Hepatocyte (in vitro differentiated cells): ENCODE results near the gene CADPS2. TPM values are rescaled to one million over a fixed set of nuclear protein-coding genes. Genes with fewer than 3 reads are reported as not detected.
"Not testable (repeated sequence)": the region's sequence is repeated elsewhere in the genome, so short reads cannot be mapped to it uniquely, and the experiment has no call there.

ENCODE experiments used
- DNase-seq: peaks from one replicate; pipeline ENCODE4 v3.0.0-alpha.2; 2016; ENCODE audit warnings: low spot score
- H2AFZ ChIP-seq: fragments of 200-600 bp; sonication (generic); 2 replicates; pipeline ENCODE4 v1.6.0; 2016; ENCODE audit warnings: antibody characterized with exemption, mild to moderate bottlenecking
- H3K27ac ChIP-seq: fragments of 200-600 bp; sonication (generic); 2 replicates; pipeline ENCODE4 v1.5.1; 2016; ENCODE audit warnings: mild to moderate bottlenecking
- H3K27me3 ChIP-seq: fragments of 200-600 bp; sonication (generic); 2 replicates; pipeline ENCODE4 v1.6.1; 2016
- H3K36me3 ChIP-seq: fragments of 200-600 bp; sonication (generic); replicated peaks from 2 replicates; pipeline ENCODE4 v1.5.1; 2016; ENCODE audit warnings: low read depth; ENCODE audit not compliant: insufficient read depth
- H3K4me1 ChIP-seq: fragments of 200-600 bp; sonication (generic); 2 replicates; pipeline ENCODE4 v1.5.1; 2016; ENCODE audit warnings: mild to moderate bottlenecking, moderate library complexity; ENCODE audit not compliant: insufficient read depth
- H3K4me2 ChIP-seq: fragments of 200-600 bp; sonication (generic); 2 replicates; pipeline ENCODE4 v1.6.0; 2016
- H3K4me3 ChIP-seq: fragments of 200-600 bp; sonication (generic); 2 replicates; pipeline ENCODE4 v1.5.1; 2016; ENCODE audit warnings: mild to moderate bottlenecking
- H3K79me2 ChIP-seq: fragments of 200-600 bp; sonication (generic); 2 replicates; pipeline ENCODE4 v1.6.0; 2017; ENCODE audit warnings: mild to moderate bottlenecking
- H3K9me2 ChIP-seq: fragments of 200-600 bp; sonication (generic); replicated peaks from 2 replicates; pipeline ENCODE4 v1.6.0; 2017; ENCODE audit warnings: mild to moderate bottlenecking; ENCODE audit not compliant: insufficient read depth
- H3K9me3 ChIP-seq: fragments of 200-600 bp; sonication (generic); 2 replicates; pipeline ENCODE4 v1.5.1; 2016; ENCODE audit warnings: low read depth, mild to moderate bottlenecking
- H4K20me1 ChIP-seq: fragments of 200-600 bp; sonication (generic); 2 replicates; pipeline ENCODE4 v1.6.0; 2016; ENCODE audit warnings: mild to moderate bottlenecking; ENCODE audit not compliant: insufficient read depth, poor library complexity, severe bottlenecking
- EZH2 ChIP-seq: fragments of 200-600 bp; sonication (generic); IDR thresholded peaks from 2 replicates; pipeline ENCODE4 v1.6.1; 2016; ENCODE audit warnings: antibody characterized with exemption, mild to moderate bottlenecking, borderline replicate concordance
- EZH2phosphoT487 ChIP-seq: fragments of 200-600 bp; sonication (generic); IDR thresholded peaks from one replicate; pipeline ENCODE4 v1.6.1; 2018; ENCODE audit warnings: antibody characterized with exemption, mild to moderate bottlenecking, low read depth, moderate library complexity; ENCODE audit not compliant: unreplicated experiment, severe bottlenecking
- WGBS: methylation state at CpG from one replicate; pipeline ENCODE4 v1.1.6; 2016; ENCODE audit warnings: low lambda C conversion rate; ENCODE audit errors: missing lambda C conversion rate; 5-methylcytosine and 5-hydroxymethylcytosine counted together
- polyA plus RNA-seq: library from polyadenylated mRNA; unstranded; fragments of >200 nt; fragmentation: Nextera tagmentation; extraction: Ambion mirVana; gene quantifications from 2 replicates; pipeline ENCODE4 v1.2.1, GENCODE V29; 2016
- total RNA-seq: library from RNA; depleted of rRNA; stranded (reverse); fragments of >200 nt; gene quantifications from 2 replicates; pipeline ENCODE4 v1.2.3, GENCODE V29; 2014
- TF ChIP-seq, protein P1 (sequence below): fragments of 200-600 bp; sonication (generic); IDR thresholded peaks from 2 replicates; pipeline ENCODE4 v1.5.1; 2016; ENCODE audit warnings: antibody characterized with exemption, mild to moderate bottlenecking; ENCODE audit not compliant: poor library complexity

Gene CADPS2
- total and polyA plus RNA-seq, 2 experiments from 2014 or later: 15.7 to 37.4 TPM

DNA sequence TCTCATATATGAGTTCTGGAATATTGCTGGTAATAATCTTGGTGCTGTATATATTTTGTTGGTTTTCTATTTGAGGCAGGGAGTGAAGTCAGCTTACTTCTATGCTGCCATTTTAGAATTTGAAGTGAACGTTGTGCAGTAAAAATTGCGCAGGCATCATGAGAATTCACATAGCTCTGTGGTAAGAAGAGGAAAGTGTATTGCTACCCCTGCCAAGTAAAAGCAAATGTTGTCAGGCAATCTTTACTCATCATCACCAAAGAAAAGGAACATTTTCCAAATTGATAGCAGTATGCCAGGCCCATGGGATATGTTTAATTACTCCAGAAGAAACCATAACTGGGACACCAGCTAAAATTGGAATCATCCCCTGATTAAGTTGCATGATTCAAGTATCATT, 595.1 kb downstream of the CADPS2 start:
- H2AFZ ChIP-seq: no peak overlapping the region
- H3K9me2 ChIP-seq: no peaks in the 10 kb centered on the region
- peaks cover 22% of the 10 kb centered on the region for H3K27me3 ChIP-seq
- no peaks in the 10 kb centered on the region for H3K4me1 ChIP-seq
- H3K79me2 ChIP-seq: no peaks in the 10 kb centered on the region
- TF ChIP-seq EZH2 (no peak), EZH2phosphoT487 (no peak)
- TF ChIP-seq, protein P1, sequence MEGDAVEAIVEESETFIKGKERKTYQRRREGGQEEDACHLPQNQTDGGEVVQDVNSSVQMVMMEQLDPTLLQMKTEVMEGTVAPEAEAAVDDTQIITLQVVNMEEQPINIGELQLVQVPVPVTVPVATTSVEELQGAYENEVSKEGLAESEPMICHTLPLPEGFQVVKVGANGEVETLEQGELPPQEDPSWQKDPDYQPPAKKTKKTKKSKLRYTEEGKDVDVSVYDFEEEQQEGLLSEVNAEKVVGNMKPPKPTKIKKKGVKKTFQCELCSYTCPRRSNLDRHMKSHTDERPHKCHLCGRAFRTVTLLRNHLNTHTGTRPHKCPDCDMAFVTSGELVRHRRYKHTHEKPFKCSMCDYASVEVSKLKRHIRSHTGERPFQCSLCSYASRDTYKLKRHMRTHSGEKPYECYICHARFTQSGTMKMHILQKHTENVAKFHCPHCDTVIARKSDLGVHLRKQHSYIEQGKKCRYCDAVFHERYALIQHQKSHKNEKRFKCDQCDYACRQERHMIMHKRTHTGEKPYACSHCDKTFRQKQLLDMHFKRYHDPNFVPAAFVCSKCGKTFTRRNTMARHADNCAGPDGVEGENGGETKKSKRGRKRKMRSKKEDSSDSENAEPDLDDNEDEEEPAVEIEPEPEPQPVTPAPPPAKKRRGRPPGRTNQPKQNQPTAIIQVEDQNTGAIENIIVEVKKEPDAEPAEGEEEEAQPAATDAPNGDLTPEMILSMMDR: no peak
- 95% methylated on average over 2 of the region's 2 CpGs for WGBS
- H3K4me2 ChIP-seq: no peak overlapping the region
- no peaks in the 10 kb centered on the region for H3K36me3 ChIP-seq
- H3K4me3 ChIP-seq: no peak overlapping the region
- H3K9me3 ChIP-seq: no peaks in the 10 kb centered on the region
- no peaks in the 10 kb centered on the region for H4K20me1 ChIP-seq
- DNase-seq: no peak
- H3K27ac ChIP-seq: no peak overlapping the region

DNA sequence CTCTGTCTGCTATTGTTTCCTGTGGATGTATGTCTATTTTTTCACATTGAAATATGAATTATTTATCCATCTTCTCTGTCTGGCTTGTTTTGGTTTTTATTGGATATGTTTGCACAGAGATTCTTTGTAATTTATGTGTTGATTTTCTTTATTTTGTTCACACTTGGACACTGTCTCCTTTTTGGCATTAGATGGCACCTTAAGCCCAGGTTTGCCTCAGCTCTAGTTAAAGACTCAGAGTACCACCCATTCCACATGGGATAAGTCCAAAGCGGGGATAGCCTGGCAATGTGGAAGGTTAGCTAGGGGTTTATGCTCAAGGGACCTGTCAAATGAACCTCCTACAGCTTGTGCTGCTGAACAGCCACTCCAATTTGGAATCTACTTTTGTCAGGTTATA, 595.8 kb downstream of the CADPS2 start:
- no peaks in the 10 kb centered on the region for H3K9me3 ChIP-seq
- no peaks in the 10 kb centered on the region for H3K36me3 ChIP-seq
- peaks cover 14% of the 10 kb centered on the region for H3K27me3 ChIP-seq
- TF ChIP-seq EZH2phosphoT487 (no peak), EZH2 (no peak)
- TF ChIP-seq, protein P1: no peak
- no peaks in the 10 kb centered on the region for H4K20me1 ChIP-seq
- no peaks in the 10 kb centered on the region for H3K79me2 ChIP-seq
- no peak overlapping the region for H3K4me2 ChIP-seq
- no peak overlapping the region for H2AFZ ChIP-seq
- no peaks in the 10 kb centered on the region for H3K9me2 ChIP-seq
- H3K27ac ChIP-seq: no peak overlapping the region
- no peak overlapping the region for H3K4me3 ChIP-seq
- 83% methylated on average over 1 of the region's 1 CpG for WGBS
- DNase-seq: no peak
- no peaks in the 10 kb centered on the region for H3K4me1 ChIP-seq

DNA sequence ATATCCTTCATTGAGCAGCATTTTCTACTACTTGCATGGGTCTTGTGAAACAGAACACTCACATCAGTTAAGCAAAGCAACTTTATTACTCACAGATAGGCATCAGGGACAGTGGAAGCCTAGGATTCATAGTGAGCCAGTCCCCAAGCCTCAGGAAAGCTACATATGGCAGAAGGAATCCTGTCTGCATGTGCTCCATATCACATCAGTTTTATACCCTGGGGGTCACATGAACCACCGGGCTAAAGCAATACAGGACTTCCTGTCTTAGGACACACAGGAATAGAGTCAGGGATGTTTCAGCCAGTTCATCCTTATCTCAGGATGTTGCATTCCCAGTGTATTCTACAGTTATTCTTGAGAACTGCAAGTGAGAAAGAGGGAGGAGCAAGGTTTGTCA, 596.8 kb downstream of the CADPS2 start:
- no peaks in the 10 kb centered on the region for H3K36me3 ChIP-seq
- H3K4me1 ChIP-seq: no peaks in the 10 kb centered on the region
- no peak overlapping the region for H2AFZ ChIP-seq
- DNase-seq: no peak
- H3K9me2 ChIP-seq: no peaks in the 10 kb centered on the region
- H3K9me3 ChIP-seq: no peaks in the 10 kb centered on the region
- H3K79me2 ChIP-seq: no peaks in the 10 kb centered on the region
- no peak overlapping the region for H3K4me2 ChIP-seq
- no peak overlapping the region for H3K4me3 ChIP-seq
- TF ChIP-seq EZH2 (no peak), EZH2phosphoT487 (no peak)
- TF ChIP-seq, protein P1: no peak
- no peak overlapping the region for H3K27ac ChIP-seq
- peaks cover 10% of the 10 kb centered on the region for H3K27me3 ChIP-seq
- WGBS: 74% methylated on average over 1 of the region's 1 CpG
- no peaks in the 10 kb centered on the region for H4K20me1 ChIP-seq

DNA sequence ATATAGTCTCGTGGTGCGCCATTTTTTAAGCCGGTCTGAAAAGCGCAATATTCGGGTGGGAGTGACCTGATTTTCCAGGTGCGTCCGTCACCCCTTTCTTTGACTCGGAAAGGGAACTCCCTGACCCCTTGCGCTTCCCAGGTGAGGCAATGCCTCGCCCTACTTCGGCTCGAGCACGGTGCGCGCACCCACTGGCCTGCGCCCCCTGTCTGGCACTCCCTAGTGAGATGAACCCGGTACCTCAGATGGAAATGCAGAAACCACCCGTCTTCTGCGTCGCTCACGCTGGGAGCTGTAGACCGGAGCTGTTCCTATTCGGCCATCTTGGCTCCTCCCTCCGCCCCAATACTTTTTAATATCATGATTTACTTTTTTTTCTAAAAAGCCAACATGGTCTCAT, 601.7 kb downstream of the CADPS2 start:
- not testable (repeated sequence) for H4K20me1 ChIP-seq, H3K27me3 ChIP-seq, H3K9me2 ChIP-seq, H3K27ac ChIP-seq, DNase-seq, H3K9me3 ChIP-seq, H3K79me2 ChIP-seq, H3K36me3 ChIP-seq, H3K4me3 ChIP-seq, H3K4me1 ChIP-seq, H2AFZ ChIP-seq
- 79% methylated on average over 19 of the region's 24 CpGs for WGBS
- peak overlapping the region; percentile 47 for H3K4me2 ChIP-seq
